Stimulated activated CD4-positive, alpha-beta T cell treated with anti-CD3 and anti-CD28 coated beads, TNF-alpha, amount 100 ng/mL, for 24 hours (primary cell): ENCODE data around the gene CCR2.
"Not testable (repeated sequence)": the region's sequence is repeated elsewhere in the genome, so short reads cannot be mapped to it uniquely, and the experiment has no call there.

Experiments used
- DNase-seq, 3 experiments: peaks; one replicate each; pipeline ENCODE4 v3.0.0-alpha.2; 2020; ENCODE audit warnings: low read depth in 3 of 3

Gene CCR2

DNA sequence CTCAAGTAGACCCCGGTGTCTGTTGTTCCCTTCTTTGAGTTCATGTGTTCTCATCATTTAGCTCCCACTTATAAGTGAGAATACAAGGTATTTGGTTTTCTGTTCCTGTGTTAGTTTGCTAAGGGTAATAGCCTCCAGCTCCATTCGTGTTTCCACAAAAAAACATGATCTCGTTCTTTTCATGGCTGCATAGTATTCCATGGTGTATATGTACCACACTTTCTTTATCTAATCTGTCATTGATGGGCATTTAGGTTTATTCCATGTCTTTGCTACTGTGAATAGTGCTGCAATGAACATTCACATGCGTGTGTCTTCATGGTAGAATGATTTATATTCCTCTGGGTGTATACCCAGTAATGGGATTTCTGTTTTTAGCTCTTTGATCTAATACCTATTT lies 49.0 kb downstream of the CCR2 start:
- not testable (repeated sequence) for DNase-seq

DNA sequence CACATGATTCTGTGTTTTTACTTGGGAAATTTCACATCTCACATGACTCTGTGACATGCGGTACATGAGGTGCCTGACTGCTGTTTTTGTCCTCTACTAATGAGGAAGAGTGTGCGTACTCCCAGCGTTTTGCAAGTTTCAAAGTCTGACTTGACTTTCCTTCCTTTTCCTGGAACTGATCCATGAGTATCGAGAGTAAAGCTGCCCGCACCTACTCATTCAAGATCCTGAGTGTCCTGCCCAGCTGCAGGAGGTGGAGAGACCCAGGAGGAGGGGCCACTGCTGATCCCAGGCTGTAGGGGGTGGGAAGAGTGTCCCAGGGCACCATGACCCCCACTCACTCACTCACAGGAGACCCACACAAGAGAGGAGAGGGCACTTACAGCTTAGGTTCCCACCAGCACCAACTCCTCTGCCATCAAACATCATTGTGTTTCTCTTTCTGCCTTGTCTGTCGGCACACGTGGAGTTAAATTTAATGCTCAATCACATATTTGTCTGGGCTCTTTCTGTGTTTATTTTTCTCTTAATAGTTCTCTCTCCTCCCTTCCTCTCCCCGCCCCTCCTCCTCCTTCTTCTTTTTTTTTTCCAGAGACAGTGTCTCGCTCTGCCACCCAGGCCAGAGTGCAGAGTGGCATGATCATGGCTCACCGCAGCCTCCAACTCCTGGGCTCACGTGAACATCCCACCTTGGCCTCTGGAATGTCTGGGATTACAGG lies 51.5 kb downstream of the CCR2 start:
- DNase-seq = no peak

- DNase-seq = no peak
Measured at GRCh38 chr3:46406443-46406787, 52.5 kb downstream of the CCR2 start.

GRCh38 chr3:46406788-46407611 lies 53.1 kb downstream of the CCR2 start, which contains the start of the genes CCR5AS and CCRL2:
TSS of gene CCR5AS (minus strand) at chr3:46407066.
TSS of gene CCRL2 (plus strand) at chr3:46407259. CDS start at chr3:46408080, 821 bp downstream.
- DNase-seq = peak in 1 of 3 experiments; percentile 24

- DNase-seq = no peak
Measured at GRCh38 chr3:46407970-46408369, 54.1 kb downstream of the CCR2 start.

GRCh38 chr3:46408853-46409252 lies 54.9 kb downstream of the CCR2 start:
- no peak for DNase-seq

GRCh38 chr3:46409739-46410489 lies 56.0 kb downstream of the CCR2 start:
- DNase-seq = no peak
